CD4-positive, alpha-beta T cell treated with Interleukin-17A for 1 hour (primary cell): ENCODE results near the gene PARD3B.

ENCODE experiments used
- DNase-seq: peaks from one replicate; pipeline ENCODE4 v3.0.0-alpha.2; 2020

The PARD3B gene

GRCh38 chr2:205297846-205298245 lies 752.6 kb downstream of the PARD3B start:
- no peak for DNase-seq

- DNase-seq: no peak
Measured at GRCh38 chr2:205311201-205311600, 765.9 kb downstream of the PARD3B start.

GRCh38 chr2:205321231-205321630 lies 776.0 kb downstream of the PARD3B start:
- no peak for DNase-seq

DNA sequence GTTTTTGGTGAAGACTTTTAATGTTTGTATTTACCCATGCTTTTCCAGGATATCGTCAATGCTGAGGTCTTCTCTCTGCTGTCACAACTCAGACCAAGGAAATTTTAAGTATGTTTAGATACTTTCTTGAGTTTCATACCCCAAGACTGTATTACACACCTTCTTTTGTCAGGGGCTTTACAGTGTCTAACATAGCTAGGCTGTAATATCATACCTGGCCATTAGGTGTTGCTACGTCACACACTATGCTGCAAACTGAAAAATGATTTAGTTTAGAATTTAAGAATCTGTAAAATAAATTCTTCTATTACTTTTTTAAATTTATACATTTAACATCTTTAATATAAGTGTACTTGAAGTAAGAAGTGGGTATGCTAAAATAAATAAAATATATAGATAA lies 778.7 kb downstream of the PARD3B start:
- DNase-seq: no peak

DNA sequence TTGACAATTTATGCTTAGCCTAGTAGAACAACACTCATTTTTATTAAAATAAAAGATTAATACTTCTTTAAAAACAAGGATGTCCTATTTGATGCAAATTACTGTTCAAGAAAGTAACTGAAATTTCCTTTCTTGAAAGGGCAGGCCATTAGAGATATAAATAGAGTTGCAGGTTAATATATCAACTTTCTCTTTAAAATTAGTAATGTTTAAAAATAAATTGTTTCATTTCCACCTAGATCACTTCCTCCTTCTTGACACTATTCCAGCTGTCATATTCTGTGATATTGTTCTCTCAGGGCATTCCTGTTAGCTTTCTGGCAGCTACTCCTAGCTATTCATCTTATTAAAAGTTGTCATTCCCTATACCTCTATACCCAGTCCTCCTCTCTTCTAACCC lies 779.1 kb downstream of the PARD3B start:
- no peak for DNase-seq

- no peak for DNase-seq
Measured at GRCh38 chr2:205333351-205333750, 788.1 kb downstream of the PARD3B start.

DNA sequence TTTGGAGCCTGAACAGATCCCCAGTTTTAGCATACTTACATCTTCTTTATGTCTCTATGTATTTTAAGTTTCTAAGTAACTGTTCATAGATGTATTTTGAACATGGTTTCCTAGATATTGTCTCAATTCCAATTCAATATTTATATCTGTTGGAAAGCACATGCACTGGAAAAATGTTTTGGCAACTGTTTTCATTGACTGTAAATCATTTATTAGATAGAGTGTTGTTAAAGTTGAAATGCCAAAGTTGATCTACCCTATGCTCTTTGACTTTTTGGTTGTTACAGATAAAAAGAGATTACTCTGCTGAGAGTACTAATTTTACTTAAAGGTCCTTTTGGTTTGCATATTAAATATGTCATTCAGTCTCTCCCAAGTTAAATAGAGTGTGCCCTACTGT lies 792.0 kb downstream of the PARD3B start:
- DNase-seq: no peak

DNA sequence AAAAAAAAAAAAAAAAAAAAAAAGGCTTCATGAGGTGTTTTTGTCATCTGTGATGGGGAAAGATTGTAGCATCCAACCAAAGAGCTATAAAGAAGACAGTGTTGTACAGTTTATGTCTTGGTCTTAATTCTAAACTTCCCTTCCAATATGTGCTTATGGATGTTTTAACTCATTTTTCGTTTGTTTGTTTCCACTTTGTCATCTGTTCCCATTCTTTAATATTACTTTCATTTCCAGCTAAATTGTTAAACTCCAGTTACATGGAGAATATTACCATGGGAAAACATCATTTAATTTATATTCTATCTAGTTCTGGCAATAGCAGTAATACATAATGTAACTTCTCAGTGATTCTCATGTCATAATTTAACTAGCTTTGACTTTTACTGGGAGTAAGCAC lies 792.9 kb downstream of the PARD3B start:
- no peak for DNase-seq

GRCh38 chr2:205343103-205343502 lies 797.8 kb downstream of the PARD3B start:
- no peak for DNase-seq

- DNase-seq: no peak
Measured at GRCh38 chr2:205346649-205347048, 801.4 kb downstream of the PARD3B start.

DNA sequence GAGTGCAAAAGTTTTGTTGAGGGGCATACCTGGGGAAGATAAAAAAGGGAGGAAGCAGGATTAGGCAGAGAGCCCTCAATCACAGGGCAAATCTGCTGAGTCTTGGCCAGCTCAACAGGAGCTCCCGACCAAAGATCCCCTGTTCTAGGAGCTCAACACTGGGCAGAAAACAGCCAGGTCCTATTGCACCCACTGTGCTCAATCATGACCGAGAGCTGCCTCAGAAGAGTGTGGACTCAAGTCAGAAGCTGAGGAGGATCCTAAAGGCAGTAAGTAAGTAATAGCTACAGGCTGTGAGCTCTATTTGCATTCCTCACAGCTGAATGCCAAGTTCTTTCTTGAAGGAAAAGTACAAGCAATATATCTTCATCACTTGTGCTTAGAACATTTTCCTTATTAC lies 802.6 kb downstream of the PARD3B start:
- no peak for DNase-seq

DNA sequence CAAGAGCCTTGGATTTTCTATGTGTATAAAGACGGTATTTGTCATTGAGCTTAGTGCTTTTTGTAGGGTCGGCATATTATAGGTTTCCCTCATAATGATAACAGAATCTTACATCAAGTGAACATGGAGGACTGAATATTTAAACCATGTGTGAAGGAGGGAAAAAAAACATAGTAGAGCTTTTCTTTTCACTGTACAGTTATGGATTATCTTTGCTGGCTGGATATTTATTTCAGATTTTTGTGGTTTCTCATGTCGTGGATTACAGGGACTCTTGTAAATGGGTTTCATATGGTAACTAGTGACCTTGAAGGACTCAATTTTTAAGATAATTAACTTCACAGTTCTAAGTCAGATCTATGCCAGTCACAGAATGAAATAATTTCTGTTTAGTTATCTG lies 806.8 kb downstream of the PARD3B start:
- DNase-seq: no peak

- DNase-seq: no peak
Measured at GRCh38 chr2:205352593-205352992, 807.3 kb downstream of the PARD3B start.

DNA sequence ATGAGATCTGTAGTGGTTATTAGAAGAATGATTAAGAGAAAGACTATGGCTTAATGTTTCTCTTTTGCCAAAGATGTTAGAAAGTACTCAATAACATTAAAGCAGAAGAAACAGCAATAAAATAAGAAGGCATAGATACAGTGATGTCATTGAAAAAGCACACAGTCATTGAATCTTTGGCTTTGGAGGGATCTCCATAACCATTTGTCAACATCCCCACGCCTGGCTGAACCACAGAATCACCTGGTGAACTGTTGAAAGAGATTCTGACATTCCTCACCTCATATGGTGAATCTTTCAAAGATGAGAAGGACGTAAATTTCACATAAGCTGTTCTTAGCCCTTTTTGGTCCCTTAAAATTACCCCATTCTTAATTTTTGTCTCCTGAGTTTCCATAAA lies 812.5 kb downstream of the PARD3B start:
- no peak for DNase-seq

- DNase-seq: no peak
Measured at GRCh38 chr2:205358351-205358815, 813.1 kb downstream of the PARD3B start.

- DNase-seq: no peak
Measured at GRCh38 chr2:205361272-205361671, 816.0 kb downstream of the PARD3B start.

DNA sequence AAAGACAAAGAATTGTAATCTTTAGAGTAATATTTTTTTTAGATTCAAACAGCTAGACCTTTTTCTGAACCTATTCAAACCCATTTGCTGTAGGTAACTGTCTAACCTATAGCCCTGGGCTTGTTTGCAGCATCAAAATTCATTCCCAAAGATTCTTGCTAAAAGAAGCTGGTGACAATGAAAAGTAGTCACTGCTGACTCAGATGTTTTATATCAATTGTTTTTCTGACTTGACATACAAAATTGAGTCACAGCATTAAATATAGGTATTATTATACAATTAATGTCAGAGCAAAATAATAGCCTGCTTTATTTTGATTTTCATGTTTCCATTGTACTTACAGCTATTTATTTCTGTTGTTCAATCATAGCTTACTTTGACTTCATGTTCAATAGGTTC lies 816.7 kb downstream of the PARD3B start:
- DNase-seq: no peak

GRCh38 chr2:205364261-205364660 lies 819.0 kb downstream of the PARD3B start:
- no peak for DNase-seq

DNA sequence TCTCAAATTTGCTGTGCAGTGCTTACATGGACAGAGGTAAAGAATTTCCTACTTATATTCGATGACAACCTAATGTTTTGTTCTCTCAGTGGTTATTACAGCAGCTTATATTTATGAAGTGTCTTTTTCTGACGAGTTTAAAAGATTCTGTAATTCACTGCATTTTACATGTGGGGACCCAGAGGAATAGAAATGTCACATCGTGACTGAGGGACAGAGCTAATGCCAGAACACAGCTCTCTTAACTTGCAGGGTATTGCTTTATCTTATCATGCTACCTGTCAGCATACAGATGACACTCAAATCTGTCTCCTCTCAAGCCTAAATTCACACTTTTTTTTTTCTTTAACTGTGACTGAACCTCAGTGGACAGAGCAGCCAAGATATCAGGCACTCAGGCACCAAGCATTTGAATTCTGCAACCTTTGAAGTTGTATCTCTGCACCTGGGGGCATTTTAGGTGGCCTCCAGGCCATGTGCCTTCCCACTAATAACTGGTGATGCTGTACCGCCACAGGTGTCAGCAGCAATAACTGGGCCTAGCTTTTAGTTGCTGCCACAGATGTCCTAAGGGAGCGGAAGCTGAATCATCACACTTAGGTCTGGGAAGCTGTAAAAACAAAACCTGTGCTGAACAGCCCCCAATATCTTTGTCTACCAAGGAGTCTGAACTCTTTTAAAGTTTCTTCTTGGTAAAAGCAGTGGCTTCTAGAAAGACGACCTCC lies 821.2 kb downstream of the PARD3B start:
- DNase-seq: no peak

DNA sequence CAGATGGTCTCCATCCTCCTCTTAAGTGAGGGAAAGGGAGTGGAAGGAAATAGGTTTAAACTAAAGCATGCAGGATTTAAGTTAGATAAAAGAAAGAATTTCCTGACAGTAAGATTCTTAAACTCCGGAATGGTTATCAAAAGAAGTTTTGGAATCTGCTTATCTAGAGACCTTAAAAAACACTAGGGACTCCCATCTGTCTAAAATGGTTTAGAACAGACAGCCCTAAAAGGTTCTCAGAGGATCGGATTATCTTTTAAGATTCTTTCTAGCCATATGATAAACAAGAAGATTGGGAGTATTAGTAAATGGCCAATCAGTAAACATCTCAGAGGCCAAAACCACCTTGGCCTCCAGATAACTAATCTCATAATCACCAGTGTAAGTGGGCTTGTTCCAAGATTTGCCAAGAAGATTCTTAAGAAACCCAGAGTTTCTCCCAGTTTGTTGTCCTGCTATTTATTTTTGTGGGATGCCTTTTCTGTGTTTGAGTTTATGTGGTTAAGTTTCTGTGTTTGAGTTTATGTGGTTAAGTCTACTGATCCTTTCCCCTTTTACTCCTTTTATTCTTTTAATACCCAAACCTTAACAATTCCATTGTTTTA lies 822.2 kb downstream of the PARD3B start:
- DNase-seq: no peak

DNA sequence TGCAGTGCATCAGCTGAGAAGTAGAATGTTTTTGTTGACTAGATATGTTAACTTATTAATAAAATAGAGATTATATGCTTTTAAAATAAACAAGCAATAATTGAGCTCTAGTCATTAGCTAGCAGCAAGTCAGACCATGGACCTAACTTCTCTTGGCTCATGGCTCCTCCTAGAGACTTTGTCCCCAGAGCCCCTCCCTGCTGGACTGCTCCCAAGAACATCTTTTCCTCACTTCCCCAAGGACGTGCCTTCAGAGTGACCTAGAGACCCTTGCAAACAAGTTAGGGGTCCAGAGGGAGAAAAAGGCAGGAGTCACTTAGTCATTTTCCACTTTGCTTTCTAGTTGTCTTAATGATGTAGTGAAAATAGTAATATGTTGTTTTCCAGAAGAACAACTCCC lies 824.5 kb downstream of the PARD3B start:
- DNase-seq: no peak

DNA sequence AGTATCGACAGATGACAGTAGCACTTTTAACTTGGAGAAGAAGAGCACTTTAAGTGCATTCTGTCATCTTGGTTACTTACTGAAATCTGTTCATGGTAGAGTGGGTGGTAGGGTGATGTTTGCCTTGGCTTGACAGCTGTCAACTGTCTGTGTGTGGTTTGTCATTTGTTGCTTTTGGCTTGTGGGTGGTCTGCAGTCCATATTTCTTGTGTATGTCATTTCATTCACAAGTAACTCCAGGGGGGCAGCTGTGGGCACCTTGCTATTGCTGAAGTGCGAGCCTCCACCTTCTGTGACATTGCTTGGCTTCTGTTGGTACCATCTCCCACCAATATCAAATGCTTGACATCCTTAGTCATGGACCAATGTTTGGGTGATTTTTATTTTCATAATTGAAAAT lies 825.5 kb downstream of the PARD3B start:
- DNase-seq: no peak

GRCh38 chr2:205372141-205372540 lies 826.9 kb downstream of the PARD3B start:
- DNase-seq: no peak

- no peak for DNase-seq
Measured at GRCh38 chr2:205375461-205376448, 830.5 kb downstream of the PARD3B start.
